GM19238 (cell line): ENCODE measurements around the gene RANGAP1.

Source experiments
- DNase-seq: peaks from one replicate; pipeline ENCODE4 v3.0.0; 2011; ENCODE audit warnings: low spot score; ENCODE audit not compliant: insufficient read length

Gene RANGAP1

GRCh38 chr22:41285820-41286638 lies at the start of gene RANGAP1:
RANGAP1 (minus strand) TSS chr22:41286187; CDS start chr22:41281044, 5,143 bp downstream.
- DNase-seq = peak; percentile 98

- DNase-seq = no peak
These were observed 49.1 kb upstream of the RANGAP1 start for GRCh38 chr22:41334951-41335635.

GRCh38 chr22:41334215-41334614 lies 48.2 kb upstream of the RANGAP1 start:
- no peak for DNase-seq

DNA sequence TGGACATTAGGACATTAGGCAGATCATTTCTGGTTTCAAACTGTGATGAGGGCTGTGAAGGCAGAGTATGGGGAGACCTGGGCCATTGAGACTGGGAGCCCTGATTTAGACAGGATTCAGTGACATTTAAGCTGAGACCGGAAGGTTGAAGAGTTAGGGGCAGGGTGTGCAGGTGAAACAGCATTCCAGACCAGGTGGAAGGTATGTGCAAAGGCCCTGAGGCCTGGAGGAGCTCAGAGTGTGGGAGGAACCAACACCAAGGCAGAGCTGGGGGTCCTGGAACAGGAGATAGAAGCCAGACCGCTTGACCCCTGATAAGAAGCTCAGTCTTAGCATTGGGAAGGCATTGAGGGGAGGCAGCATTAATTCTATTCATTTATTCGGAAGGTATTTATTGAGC lies 47.8 kb upstream of the RANGAP1 start:
- DNase-seq = no peak

GRCh38 chr22:41332217-41332939 lies 46.4 kb upstream of the RANGAP1 start:
- DNase-seq = no peak

DNA sequence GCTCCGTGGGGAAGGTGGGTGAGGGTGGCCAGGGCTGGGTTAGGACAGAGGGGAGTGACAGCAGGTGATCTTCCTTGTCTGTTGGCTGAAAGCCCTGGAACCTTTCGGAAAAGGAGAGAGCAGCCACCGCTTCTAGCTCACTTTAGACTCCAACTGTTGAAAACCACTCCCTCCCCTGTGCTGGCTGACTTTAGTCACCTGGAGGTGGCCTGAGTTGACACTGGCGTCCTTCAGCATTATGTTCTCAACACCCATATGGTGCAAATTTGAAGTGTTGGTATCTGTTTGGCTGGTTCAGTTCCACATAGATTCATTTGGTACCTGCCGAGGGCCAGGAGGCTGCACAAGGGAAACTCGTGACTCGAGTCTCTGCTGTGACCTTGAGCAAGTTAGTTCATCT lies 44.2 kb upstream of the RANGAP1 start:
- no peak for DNase-seq

GRCh38 chr22:41327124-41327523 lies 41.1 kb upstream of the RANGAP1 start:
- no peak for DNase-seq

DNA sequence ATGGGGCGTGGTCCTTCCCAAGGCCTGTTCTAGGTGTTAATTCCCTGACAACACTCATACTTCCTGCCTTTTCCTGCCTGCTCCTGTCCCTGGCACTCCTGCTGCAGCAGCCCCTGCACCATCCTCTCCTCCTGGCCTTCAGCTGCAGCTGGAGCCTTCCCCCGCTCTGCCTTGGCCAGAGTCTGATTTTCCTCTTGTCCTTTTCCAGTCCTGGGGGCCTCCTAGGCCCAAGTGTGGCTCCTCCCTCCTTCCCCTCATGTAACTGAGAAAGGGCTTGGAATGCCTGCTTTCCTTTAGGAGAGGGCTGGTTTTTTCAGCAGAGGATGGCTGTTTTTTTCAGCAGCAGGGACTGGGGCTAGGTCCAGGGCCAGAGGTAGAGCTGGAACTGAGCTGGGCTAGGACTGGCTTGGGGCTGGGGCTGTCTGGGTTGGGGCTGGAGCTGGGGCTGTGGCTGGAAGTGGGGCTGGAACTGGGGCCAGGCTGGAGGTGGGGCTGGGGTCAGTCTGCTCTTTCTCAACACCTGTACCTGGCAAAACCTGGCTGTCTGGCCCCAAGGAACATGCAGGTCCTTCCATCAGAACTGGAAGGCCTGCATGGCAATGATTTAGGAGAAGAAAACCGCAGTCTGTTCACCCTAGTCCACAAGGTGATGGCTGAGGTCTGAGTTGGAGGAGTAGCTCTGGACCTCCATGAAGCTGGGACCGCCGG lies 39.0 kb upstream of the RANGAP1 start:
- DNase-seq = no peak

- DNase-seq = no peak
These were observed 34.6 kb upstream of the RANGAP1 start for GRCh38 chr22:41320416-41321240.

- no peak for DNase-seq
These were observed 29.6 kb upstream of the RANGAP1 start for GRCh38 chr22:41315586-41315985.

DNA sequence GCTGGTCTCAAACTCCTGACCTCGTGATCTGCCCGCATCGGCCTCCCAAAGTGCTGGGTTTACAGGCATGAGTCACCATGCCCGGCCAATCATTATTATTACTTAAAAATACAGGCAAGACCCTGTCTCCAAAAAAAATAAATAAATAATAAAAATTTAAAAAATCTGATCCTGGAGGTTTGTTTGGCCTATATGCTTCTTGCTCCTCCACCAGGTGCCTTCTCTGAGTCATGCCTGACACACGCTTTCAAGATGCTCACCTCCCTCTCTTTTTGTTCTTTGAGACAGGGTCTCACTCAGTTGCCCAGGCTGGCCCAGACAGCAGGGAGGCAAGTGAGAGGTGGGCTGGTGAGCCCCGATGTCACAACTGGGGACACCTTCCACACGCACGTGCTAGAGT lies 28.8 kb upstream of the RANGAP1 start:
- DNase-seq = no peak

GRCh38 chr22:41311487-41311886 lies 25.5 kb upstream of the RANGAP1 start:
- DNase-seq = no peak

GRCh38 chr22:41310336-41310735 lies 24.3 kb upstream of the RANGAP1 start:
- no peak for DNase-seq

GRCh38 chr22:41308544-41308947 lies 22.6 kb upstream of the RANGAP1 start:
- DNase-seq = no peak

DNA sequence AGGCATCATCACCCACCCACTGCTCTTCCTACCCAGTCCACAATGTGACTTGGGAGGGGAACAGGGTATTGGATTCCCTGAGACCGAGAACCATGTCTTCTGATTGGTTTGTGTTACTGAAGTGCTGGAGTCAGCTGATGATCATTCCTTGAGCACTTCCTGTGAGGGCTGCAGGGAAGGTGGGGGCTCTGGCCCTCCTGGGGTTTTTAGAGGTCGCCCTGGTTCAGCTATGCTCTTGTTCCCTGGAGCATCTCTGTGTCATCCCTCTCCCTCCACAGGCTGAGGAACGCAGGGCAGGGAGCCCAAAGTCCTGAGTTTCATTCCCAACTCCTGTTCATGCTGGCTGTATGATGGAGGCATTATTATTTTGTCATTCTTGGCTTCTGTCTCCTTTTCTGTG lies 22.1 kb upstream of the RANGAP1 start:
- DNase-seq = no peak

GRCh38 chr22:41305646-41306045 lies 19.7 kb upstream of the RANGAP1 start:
- DNase-seq = no peak

- DNase-seq = no peak
These were observed 16.8 kb upstream of the RANGAP1 start for GRCh38 chr22:41302811-41303210.

DNA sequence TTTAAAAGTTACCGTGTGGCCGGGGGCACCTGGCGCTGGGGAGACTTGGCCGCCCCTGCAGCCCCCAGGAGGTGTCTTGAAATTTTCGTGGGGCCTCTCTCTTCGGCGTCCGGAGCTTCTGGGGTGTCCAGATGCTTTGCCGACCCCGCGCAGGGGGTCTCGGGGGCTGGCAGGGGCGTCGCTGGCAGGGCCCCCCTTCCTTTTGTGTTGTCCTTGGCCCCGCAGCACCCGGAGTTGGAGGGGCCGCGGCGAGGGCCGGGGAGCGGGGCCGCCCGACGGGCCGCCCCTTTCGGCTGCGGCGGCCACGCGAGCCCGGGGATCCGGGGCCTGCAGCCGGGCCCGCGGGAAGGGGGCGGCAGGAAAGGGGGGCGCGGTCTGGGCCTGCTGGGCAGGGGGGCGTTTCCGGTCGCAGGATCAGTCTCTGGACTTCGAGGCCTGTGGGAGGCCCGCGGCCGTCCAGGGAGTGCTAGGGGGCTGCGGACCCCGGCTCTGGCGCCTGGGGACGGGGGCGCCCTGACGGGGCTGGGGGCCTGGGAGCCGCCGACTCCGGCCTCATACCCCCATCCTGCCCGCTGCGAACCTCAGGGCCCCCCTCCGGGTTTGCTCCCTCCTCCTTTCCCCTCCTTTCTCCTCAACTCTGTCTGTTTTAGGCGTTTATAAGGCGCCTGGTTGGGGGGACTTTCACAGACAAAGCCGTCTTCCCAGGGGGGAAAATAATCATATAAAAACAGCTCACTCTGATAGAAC lies 16.2 kb upstream of the RANGAP1 start:
- peak; percentile 28 for DNase-seq

DNA sequence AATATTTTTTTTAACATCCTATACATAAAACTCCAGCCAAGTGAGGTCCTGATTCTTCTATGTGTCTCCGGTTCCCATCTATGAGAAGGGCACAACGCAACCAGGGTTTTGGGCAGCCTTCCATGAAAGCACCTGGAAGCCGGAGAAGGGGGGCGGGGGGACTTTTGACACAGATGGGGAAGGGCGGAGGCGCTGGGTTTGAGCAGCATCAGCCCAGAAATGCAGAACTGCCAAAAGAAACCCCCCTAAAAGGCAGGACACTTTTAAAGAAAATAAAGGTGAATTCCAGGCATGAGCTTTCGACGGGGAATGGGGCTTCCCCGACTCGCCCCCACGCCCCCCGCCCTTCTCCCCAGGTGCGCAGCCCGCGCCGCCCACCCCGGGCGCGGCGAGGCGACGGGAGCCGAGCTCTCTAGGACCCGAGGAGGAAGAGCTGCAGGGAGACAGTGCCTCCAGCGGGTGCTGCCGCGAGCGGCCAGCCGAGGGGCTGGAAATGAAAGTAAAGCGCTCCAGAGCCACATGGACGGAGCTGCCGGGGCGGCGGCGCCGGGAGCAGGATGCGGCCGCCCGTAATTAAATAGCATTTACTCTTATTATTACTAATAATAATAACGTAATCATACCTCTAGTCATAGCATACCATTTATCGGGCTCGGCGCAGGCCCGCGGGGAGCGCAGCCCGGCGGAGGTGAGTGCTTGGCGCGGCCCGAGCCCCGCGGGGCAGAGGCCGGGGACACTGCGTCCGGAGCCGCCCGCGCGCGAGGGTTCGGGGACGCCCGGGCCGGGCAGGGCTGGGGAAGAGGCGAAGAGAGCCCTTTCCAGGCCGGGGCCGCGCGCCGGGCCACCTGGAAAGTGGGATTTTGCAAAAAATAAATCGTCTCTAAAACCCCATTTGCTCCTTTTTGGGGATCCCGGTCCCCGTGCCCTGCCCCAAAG lies 15.4 kb upstream of the RANGAP1 start, which contains the start of gene ZC3H7B:
ZC3H7B (plus strand) TSS at position 441 of the 936 bp plus-strand sequence. CDS start 19,136 bp downstream, outside the sequence.
- DNase-seq = peak; percentile 98
